GM19467 (cell line): ENCODE measurements around the gene NBPF14.
"Not testable (repeated sequence)": the region's sequence is repeated elsewhere in the genome, so short reads cannot be mapped to it uniquely, and the experiment has no call there.

ENCODE experiments used
- ATAC-seq: cut with Tn5 transposase; IDR thresholded peaks from one replicate; pipeline ENCODE4 v1.9.1; 2021; ENCODE audit warnings: mild to moderate bottlenecking, moderate library complexity; ENCODE audit not compliant: unreplicated experiment

NBPF14 gene, protein sequence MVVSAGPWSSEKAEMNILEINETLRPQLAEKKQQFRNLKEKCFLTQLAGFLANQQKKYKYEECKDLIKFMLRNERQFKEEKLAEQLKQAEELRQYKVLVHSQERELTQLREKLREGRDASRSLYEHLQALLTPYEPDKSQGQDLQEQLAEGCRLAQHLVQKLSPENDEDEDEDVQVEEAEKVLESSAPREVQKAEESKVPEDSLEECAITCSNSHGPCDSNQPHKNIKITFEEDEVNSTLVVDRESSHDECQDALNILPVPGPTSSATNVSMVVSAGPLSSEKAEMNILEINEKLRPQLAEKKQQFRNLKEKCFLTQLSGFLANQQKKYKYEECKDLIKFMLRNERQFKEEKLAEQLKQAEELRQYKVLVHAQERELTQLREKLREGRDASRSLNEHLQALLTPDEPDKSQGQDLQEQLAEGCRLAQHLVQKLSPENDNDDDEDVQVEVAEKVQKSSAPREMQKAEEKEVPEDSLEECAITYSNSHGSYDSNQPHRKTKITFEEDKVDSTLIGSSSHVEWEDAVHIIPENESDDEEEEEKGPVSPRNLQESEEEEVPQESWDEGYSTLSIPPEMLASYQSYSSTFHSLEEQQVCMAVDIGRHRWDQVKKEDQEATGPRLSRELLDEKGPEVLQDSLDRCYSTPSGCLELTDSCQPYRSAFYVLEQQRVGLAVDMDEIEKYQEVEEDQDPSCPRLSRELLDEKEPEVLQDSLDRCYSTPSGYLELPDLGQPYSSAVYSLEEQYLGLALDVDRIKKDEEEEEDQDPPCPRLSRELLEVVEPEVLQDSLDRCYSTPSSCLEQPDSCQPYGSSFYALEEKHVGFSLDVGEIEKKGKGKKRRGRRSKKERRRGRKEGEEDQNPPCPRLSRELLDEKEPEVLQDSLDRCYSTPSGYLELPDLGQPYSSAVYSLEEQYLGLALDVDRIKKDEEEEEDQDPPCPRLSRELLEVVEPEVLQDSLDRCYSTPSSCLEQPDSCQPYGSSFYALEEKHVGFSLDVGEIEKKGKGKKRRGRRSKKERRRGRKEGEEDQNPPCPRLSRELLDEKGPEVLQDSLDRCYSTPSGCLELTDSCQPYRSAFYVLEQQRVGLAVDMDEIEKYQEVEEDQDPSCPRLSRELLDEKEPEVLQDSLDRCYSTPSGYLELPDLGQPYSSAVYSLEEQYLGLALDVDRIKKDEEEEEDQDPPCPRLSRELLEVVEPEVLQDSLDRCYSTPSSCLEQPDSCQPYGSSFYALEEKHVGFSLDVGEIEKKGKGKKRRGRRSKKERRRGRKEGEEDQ (N-terminal part only)

GRCh38 chr1:148595911-148596310 lies at the start of gene NBPF14:
Gene NBPF14 (minus strand): TSS chr1:148596011. CDS start chr1:148595717, 294 bp downstream.
- not testable (repeated sequence) for ATAC-seq

DNA sequence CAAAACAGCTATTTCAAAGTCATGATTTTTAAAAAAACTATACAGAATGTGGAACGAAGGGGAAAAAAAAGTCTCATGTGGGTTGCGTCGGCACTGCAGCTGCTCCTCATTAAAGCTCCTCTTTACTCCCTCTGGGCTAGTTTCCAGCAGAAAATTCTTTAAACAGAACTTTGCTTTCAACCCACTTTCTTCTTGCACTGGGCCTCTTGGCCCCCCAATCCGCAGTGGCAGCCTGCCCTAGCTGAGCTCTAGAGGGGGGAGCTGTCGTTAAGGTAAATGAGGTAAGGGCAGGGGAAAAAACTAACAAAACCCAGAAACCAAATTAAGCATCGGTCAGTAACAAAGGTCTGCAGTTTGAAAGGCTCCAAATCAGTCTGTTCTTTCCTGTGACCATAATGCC lies 29.6 kb upstream of the NBPF14 start:
- not testable (repeated sequence) for ATAC-seq

DNA sequence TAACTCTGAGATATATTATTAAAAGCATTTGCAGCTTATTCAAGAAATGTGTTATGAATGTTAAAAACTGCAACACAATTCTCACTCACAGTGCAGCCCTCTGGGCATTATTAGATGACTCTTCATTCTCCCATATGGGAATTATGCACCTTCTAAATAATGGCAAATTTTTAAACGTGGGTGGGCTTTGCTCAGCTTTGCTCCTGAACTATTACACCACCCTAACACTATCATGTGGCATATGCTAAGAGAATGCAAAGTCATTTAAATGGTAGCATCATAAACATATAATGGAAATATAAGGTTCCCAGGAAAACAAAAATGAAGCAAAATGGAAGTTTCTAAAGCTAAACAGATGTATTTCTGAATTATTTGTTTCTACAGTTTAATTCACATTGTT lies 22.4 kb upstream of the NBPF14 start:
- not testable (repeated sequence) for ATAC-seq

GRCh38 chr1:148605266-148605665 lies 9.5 kb upstream of the NBPF14 start:
- ATAC-seq = not testable (repeated sequence)

DNA sequence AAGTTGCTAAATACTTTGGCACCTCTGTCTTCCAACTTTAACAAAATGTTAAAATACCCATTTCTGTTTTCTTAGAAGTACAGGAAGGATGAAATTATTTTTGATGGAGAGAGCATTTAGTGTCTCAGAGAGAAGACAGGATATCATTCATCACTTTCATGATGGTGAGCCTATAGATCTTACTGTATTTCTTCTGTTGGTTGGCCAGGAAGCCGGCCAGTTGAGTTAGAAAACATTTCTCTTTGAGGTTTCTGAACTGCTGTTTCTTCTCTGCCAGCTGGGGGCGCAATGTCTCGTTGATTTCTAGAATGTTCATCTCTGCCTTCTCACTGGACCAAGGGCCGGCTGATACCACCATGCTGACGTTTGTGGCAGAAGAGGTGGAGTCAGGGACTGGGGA lies 451 bp downstream of the NBPF14 start:
- not testable (repeated sequence) for ATAC-seq

GRCh38 chr1:148591098-148591497 lies 4.7 kb downstream of the NBPF14 start:
- not testable (repeated sequence) for ATAC-seq

GRCh38 chr1:148532158-148532557 lies 63.7 kb downstream of the NBPF14 start:
- not testable (repeated sequence) for ATAC-seq

DNA sequence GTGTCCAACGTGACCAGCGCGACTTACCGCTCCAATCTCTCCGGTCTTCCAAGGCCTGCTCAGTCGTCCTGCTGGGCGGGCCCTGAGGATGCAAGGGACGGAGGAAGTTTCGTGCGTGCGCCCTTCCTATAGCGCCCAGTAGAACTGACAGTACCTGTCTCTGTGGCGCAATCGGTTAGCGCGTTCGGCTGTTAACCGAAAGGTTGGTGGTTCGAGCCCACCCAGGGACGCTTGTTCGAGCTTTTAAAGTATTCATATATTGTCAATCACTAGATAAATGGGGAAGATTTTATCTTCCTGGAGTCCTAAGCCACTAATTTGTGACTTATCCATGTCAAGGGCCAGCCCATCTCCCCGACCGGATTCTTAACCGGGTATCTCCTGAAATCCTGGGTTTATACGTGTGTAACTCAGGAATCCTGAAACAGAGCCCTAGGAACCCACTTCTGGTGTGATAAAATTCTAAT lies 66.7 kb downstream of the NBPF14 start:
- not testable (repeated sequence) for ATAC-seq

- not testable (repeated sequence) for ATAC-seq
Measured at GRCh38 chr1:148528591-148528990, 67.2 kb downstream of the NBPF14 start.

GRCh38 chr1:148526587-148526986 lies 69.2 kb downstream of the NBPF14 start:
- ATAC-seq = not testable (repeated sequence)

DNA sequence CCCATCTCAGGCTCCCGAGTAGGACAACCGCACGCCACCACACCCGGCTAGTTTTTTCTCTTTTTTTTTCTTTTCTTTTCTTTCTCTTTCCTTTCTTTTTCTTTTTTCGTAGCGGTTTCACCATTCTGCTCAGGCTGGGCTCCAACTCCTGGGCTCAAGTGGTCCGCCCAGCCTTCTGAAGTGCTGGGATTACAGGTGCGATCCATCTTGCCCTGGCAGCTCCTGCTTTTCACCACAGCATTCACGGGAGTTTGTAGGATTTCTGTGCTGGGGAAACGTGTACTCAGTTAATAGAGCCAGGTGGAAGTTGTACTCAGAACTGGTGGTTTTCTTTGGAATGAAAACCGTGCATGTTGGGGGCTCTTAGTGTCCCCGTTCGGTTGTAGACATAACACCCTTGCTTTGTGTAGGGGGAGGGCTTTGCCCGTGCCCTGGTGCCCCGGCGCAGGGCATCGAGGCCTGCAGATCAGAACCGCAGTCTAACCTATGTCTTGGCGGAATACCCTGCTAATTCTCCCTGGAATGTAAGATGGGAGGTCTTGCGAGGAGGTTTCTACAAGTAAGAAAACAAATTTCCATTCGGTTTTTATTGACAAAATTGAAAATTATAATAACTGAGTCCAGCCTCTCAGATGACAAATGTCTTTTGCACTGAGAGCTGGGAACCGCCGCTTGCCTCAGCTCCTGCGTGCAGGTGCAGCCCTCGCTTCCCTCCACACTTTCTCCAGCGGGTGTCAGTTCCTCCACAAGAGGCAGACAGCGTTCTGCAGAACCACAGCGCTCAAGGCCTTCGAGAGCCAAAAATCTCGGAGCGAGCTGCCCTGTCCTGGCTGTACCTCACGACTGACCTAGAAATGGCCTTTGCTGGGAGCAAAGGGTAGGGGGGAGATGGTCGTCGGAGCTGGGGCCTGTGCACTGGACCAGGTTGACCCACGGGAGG lies 72.3 kb downstream of the NBPF14 start:
- ATAC-seq = peak; percentile 15

DNA sequence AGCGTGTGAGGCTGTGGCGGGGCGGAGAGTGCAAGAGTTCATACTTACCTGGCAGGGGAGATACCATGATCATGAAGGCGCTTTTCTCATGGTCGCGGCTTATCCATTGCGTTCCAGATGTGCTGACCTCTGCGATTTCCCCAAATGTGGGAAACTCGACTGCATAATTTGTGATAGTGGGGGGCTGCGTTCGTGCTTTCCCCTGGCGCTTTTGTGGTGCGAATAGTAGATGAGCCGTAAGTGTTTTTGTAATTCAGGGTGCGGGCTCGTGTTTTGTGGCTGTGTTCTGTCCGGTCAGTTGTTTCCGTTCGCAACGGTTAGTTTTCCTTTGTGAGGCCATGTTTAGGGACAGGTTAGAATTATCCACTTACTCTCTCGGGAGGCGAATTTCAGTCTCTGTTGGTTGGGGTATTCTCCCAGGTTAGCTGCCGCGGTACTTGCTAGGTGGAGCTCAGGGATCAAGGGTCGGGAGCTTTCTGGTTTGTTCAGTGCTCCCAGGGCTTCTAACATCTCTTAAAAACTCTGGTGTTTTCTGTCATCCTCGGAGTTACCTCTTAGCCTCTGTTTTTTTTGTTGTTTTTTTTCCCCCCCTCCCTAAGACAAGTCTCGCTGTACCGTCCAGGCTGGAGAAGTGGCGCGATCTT lies 73.1 kb downstream of the NBPF14 start:
- peak; percentile 85 for ATAC-seq

- peak; percentile 46 for ATAC-seq
Measured at GRCh38 chr1:148522072-148522471, 73.7 kb downstream of the NBPF14 start.

DNA sequence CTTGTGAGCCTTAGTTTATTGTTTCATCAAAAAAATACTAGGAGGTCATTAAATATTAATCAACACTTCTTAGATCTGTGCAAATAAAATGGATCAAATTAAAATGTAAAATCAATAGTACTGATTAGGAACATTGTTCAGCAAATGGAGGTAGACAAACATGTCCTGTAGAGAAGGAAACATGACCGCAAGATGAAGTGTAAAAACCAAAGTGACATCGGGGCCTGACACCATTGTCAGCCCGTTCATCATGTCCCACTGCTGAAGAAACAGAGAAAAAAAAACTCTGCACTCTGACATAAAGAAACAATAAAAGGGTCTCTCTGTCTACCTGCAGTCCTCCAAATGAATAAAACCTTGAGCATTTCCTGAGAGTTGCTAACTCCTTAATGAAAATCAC lies 81.5 kb downstream of the NBPF14 start:
- ATAC-seq = not testable (repeated sequence)

DNA sequence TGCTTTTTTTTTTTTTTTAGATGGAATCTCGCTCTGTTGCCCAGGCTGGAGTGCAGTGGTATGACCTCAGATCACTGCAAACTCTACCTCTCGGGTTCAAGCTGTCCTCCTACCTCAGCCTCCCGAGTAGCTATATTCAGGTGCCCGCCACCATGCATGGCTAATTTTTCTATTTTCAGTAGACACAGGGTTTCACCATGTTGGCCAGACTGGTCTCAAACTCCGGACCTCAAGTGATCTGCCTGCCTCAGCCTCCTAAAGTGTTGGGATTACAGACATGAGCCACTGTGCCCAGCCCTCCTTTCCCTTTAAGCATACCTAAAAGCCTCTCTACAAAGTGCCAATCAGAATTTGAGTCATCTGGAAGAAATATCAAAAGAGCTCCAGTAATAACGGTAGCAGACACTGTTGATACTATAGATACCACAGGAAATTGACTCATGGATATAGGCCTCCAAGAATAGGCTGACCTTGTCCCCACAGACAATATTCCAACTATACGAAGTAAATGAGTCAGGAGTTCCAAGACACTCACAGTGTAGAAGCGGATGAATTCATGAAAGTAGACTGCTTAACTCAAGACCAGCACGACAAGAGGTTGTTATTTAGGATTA lies 83.1 kb downstream of the NBPF14 start:
- ATAC-seq = not testable (repeated sequence)

- not testable (repeated sequence) for ATAC-seq
Measured at GRCh38 chr1:148493933-148494332, 101.9 kb downstream of the NBPF14 start.

GRCh38 chr1:148483029-148483428 lies 112.8 kb downstream of the NBPF14 start, which contains the start of gene PPIAL4G:
Gene PPIAL4G (minus strand): TSS chr1:148483302. CDS start chr1:148483252, 50 bp downstream.
- ATAC-seq = not testable (repeated sequence)
